Ovary (tissue), 3 donors: ENCODE data around the gene WDR86.

Experiments
- POLR2A ChIP-seq: fragments of 450-650 bp; IDR thresholded peaks from one replicate; pipeline ENCODE4 v1.6.1; 2017; ENCODE audit warnings: antibody characterized with exemption, mild to moderate bottlenecking, moderate library complexity
- TF ChIP-seq, protein P1 (sequence below), 3 donors: fragments of 450-650 bp in 2 of 3; fragments of 200-600 bp in 1 of 3; IDR thresholded peaks; one replicate each; pipeline versions ENCODE4 v1.5.1 to v1.8.0; 2016 to 2022; ENCODE audit warnings: antibody characterized with exemption in 3 of 3, mild to moderate bottlenecking in 1 of 3
- donor health status: DM: no; HTN: no; CAD: no.

DNA sequence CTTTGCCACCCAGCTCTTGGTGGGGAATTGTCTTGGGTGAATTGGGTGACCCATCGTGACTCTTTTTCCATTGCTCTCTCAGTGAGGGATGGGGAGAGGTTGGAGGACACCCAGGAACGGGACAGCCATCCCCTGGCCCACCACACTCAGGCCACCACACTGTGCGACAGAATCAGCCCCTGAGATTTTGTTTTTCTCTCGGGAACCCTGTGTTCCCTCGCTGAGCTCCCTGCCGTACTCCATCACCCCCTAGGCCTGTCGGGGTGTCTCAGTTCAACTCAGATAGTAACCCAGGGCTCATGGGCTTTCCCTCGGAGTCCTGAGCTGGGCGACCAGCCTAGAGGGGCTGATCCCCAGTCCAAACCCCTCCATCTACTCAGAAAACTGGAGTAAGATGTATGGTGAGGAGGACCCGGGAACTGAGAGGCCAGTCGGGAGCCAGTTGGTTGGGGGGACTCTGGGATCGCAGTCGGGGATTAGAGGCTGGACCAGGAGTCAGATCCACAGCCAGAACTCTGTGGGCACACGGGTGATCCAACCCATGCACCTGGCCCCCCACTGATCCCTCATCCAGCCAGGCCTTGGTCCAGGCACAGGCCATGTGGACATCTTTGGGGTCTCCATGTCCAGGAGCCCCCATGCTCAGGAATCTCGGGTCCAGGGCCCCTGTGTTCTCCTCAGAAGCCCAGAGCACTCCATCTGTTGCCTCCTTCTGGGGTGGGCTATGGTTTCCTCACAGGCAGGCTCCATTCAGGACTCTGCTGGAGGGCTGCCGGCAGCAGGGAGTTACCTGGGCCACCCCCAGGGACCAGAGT, 20.8 kb upstream of the WDR86 start:
- no peak for TF ChIP-seq POLR2A
- TF ChIP-seq, protein P1, sequence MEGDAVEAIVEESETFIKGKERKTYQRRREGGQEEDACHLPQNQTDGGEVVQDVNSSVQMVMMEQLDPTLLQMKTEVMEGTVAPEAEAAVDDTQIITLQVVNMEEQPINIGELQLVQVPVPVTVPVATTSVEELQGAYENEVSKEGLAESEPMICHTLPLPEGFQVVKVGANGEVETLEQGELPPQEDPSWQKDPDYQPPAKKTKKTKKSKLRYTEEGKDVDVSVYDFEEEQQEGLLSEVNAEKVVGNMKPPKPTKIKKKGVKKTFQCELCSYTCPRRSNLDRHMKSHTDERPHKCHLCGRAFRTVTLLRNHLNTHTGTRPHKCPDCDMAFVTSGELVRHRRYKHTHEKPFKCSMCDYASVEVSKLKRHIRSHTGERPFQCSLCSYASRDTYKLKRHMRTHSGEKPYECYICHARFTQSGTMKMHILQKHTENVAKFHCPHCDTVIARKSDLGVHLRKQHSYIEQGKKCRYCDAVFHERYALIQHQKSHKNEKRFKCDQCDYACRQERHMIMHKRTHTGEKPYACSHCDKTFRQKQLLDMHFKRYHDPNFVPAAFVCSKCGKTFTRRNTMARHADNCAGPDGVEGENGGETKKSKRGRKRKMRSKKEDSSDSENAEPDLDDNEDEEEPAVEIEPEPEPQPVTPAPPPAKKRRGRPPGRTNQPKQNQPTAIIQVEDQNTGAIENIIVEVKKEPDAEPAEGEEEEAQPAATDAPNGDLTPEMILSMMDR (IDR thresholded peaks at IDR 0.05): no peak
